Peyer's patch (tissue), 4 donors: ENCODE measurements around the gene ODF2. TPM values are rescaled to one million over a fixed set of nuclear protein-coding genes. Genes with fewer than 3 reads are reported as not detected.
A peak's percentile ranks its signal among the peaks of the same experiment; 100 is the strongest.
"Not testable (repeated sequence)": the region's sequence is repeated elsewhere in the genome, so short reads cannot be mapped to it uniquely, and the experiment has no call there.

ENCODE experiments used
- DNase-seq, 3 donors: peaks; one replicate each; pipeline ENCODE4 v3.0.0-alpha.2; 2017 to 2019
- H3K27ac ChIP-seq, 4 donors: fragments of 200-600 bp; sonication (generic); one replicate each; pipeline ENCODE4 v1.5.1; 2016 to 2019
- H3K27me3 ChIP-seq, 2 donors: fragments of 200-600 bp; sonication (generic); one replicate each; pipeline ENCODE4 v1.5.1; 2019
- H3K36me3 ChIP-seq, 3 donors: fragments of 200-600 bp; sonication (generic); one replicate each; pipeline ENCODE4 v1.5.1; 2016 to 2019
- H3K4me1 ChIP-seq, 4 donors: fragments of 200-600 bp; sonication (generic); one replicate each; pipeline ENCODE4 v1.5.1; 2016 to 2019
- H3K4me3 ChIP-seq, 4 donors: fragments of 200-600 bp; sonication (generic); 1 replicate in 3 of 4; 2 replicates in 1 of 4; pipeline ENCODE4 v1.5.1; 2016 to 2019; ENCODE audit warnings: mild to moderate bottlenecking in 1 of 4
- H3K9me3 ChIP-seq, 4 donors: fragments of 200-600 bp; sonication (generic); one replicate each; pipeline ENCODE4 v1.5.1; 2016 to 2019; ENCODE audit warnings: mild to moderate bottlenecking in 1 of 4
- POLR2A ChIP-seq, 2 donors: fragments of 450-650 bp; IDR thresholded peaks; one replicate each; pipeline ENCODE4 v1.5.1; 2017; ENCODE audit warnings: antibody characterized with exemption in 2 of 2, mild to moderate bottlenecking in 2 of 2, moderate library complexity in 2 of 2
- total RNA-seq, 4 donors: library from RNA; depleted of rRNA; stranded (reverse); fragments of >200 nt; gene quantifications; one replicate each; pipeline ENCODE4 v1.1.0, GENCODE V29; 2016
- TF ChIP-seq, protein P1 (sequence below), 6 experiments: fragments of 450-650 bp in 4 of 6; fragments of 200-600 bp in 2 of 6; sonication (generic) in 1 of 6; IDR thresholded peaks; one replicate each; pipeline ENCODE4 v1.5.1; 2017 to 2019; ENCODE audit warnings: antibody characterized with exemption in 6 of 6, mild to moderate bottlenecking in 3 of 6, moderate library complexity in 1 of 6

Gene ODF2
- total RNA-seq, 4 donors from 2014 or later, result 8.4 to 83.3 (median 25.7) TPM

DNA sequence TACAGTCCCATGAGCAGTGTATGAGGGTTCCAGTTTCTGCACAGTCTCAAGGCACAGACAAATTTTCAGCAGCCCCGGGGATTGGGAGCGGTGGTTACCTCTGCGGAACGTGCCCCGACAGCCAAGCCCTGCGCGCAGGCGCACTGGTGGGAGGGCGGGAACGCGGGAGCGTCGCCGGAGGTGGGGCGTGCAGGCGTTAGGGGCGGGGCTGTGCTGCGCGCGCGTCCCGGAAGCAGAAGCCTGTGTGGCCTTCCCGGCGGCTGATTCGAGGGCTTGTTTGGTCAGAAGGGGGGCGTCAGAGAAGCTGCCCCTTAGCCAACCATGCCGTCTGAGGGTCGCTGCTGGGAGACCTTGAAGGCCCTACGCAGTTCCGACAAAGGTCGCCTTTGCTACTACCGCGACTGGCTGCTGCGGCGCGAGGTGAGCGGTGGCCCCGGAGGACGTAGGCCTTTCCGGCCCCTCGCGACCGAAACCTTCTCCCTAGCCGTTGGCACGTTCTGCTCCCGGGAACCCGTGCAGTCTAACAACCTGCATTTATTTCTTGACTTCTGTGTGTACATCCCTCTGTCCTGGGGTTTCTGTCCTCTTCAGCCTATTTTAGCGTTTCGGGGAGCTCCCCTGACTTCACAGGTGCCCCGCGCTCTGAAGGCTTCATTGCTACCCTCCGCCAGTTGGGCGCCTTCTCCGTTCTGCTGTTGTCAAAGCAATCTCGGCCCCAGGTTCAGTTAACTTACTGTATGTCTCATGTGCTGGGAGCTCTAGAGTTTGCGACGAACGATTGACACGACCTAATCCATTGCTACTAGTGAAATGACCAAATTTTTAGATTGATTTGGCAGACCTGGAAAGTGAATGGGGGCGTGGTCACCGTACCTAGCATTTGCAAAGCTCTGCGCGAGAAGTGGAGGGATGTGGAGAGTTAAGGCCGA is 48.9 kb downstream of the ODF2 start, which contains the start of gene GLE1:
Gene GLE1 (plus strand): TSS at position 235 of the 929 bp plus-strand sequence. CDS start 87 bp downstream, at position 322.
- peak within 1 kb of the TSS; percentile 79 to 91 (median 86) for H3K27ac ChIP-seq
- no peaks in the 10 kb centered on the region for H3K9me3 ChIP-seq

GRCh38 chr9:128505414-128505765 is 49.6 kb downstream of the ODF2 start:
- peak overlapping the region; percentile 70 to 93 (median 81) for H3K4me3 ChIP-seq
- TF ChIP-seq POLR2A (IDR thresholded peaks at IDR 0.05), result no peak
- TF ChIP-seq, protein P1, sequence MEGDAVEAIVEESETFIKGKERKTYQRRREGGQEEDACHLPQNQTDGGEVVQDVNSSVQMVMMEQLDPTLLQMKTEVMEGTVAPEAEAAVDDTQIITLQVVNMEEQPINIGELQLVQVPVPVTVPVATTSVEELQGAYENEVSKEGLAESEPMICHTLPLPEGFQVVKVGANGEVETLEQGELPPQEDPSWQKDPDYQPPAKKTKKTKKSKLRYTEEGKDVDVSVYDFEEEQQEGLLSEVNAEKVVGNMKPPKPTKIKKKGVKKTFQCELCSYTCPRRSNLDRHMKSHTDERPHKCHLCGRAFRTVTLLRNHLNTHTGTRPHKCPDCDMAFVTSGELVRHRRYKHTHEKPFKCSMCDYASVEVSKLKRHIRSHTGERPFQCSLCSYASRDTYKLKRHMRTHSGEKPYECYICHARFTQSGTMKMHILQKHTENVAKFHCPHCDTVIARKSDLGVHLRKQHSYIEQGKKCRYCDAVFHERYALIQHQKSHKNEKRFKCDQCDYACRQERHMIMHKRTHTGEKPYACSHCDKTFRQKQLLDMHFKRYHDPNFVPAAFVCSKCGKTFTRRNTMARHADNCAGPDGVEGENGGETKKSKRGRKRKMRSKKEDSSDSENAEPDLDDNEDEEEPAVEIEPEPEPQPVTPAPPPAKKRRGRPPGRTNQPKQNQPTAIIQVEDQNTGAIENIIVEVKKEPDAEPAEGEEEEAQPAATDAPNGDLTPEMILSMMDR (IDR thresholded peaks at IDR 0.05), result no peak
- H3K27me3 ChIP-seq, result no peaks in the 10 kb centered on the region
- DNase-seq, result no peak
- peaks cover 0 to 18% (median 6%) of the 10 kb centered on the region in 4 donors for H3K4me1 ChIP-seq
- H3K9me3 ChIP-seq, result no peaks in the 10 kb centered on the region
- H3K27ac ChIP-seq, result peak overlapping the region in 3 of 4 donors; percentile 79 to 90 (median 82)
- peaks cover 0 to 31% (median 0%) of the 10 kb centered on the region in 3 donors for H3K36me3 ChIP-seq

More for the DNA sequence above, 48.9 kb downstream of the ODF2 start, which contains the start of gene GLE1:
- Histone ChIP-seq H3K4me3 (peak within 1 kb of the TSS; percentile 70 to 93 (median 81)), H3K27me3 (no peaks in the 10 kb centered on the region), H3K4me1 (peaks cover 0 to 18% (median 6%) of the 10 kb centered on the region in 4 donors), H3K36me3 (peaks cover 0 to 31% (median 0%) of the 10 kb centered on the region in 3 donors)
- DNase-seq, result peak; percentile 94 to 98 (median 97)
- TF ChIP-seq, protein P1 (IDR thresholded peaks at IDR 0.05), result no peak
- TF ChIP-seq POLR2A (IDR thresholded peaks at IDR 0.05), result peak; percentile 77 to 82

GRCh38 chr9:128505906-128506305 is 50.1 kb downstream of the ODF2 start:
- peak overlapping the region in 1 of 4 donors; percentile 79 for H3K4me3 ChIP-seq

GRCh38 chr9:128512820-128513219 is 57.0 kb downstream of the ODF2 start:
- no peaks in the 10 kb centered on the region for H3K27me3 ChIP-seq
- peaks cover 0 to 90% (median 0%) of the 10 kb centered on the region in 3 donors for H3K36me3 ChIP-seq
- no peak overlapping the region for H3K27ac ChIP-seq
- DNase-seq, result no peak
- H3K4me3 ChIP-seq, result no peak overlapping the region
- TF ChIP-seq, protein P1 (IDR thresholded peaks at IDR 0.05), result no peak
- TF ChIP-seq POLR2A (IDR thresholded peaks at IDR 0.05), result no peak
- no peaks in the 10 kb centered on the region for H3K9me3 ChIP-seq
- no peaks in the 10 kb centered on the region for H3K4me1 ChIP-seq

More at GRCh38 chr9:128505906-128506305, 50.1 kb downstream of the ODF2 start:
- Histone ChIP-seq H3K4me1 (peaks cover 0 to 18% (median 6%) of the 10 kb centered on the region in 4 donors), H3K36me3 (peaks cover 0 to 35% (median 0%) of the 10 kb centered on the region in 3 donors)
- H3K9me3 ChIP-seq, H3K27ac ChIP-seq, H3K27me3 ChIP-seq, DNase-seq: not testable (repeated sequence)

DNA sequence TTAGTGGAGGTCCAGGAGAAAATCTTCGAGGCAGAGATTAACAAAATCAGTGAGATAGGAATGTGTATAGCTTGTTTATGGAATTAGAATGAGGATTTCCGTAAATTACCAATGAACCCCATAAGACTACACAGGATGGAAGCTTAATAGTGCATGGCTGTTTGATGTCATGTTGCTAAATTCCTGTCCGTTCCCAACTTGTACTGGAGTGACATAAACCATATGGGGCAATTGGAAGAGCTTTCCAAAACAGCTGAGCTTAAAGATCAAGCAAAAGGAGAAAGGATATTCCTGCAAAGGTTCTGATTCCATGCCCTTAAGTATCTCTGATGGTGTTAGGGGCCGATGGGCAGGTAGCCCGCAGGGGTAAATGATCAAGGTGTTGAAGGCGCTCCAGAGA is 66.2 kb downstream of the ODF2 start:
- TF ChIP-seq, protein P1 (IDR thresholded peaks at IDR 0.05), result no peak
- TF ChIP-seq POLR2A (IDR thresholded peaks at IDR 0.05), result no peak
- peaks cover 0 to 91% (median 0%) of the 10 kb centered on the region in 3 donors for H3K36me3 ChIP-seq
- H3K27ac ChIP-seq, result no peak overlapping the region
- no peaks in the 10 kb centered on the region for H3K4me1 ChIP-seq
- no peak for DNase-seq
- no peaks in the 10 kb centered on the region for H3K27me3 ChIP-seq
- H3K9me3 ChIP-seq, result no peaks in the 10 kb centered on the region
- H3K4me3 ChIP-seq, result no peak overlapping the region
